ENCODE results near the gene KCNJ8.

GRCh38 chr12:21725731-21726130 lies 48.8 kb downstream of the KCNJ8 start:
- TF ChIP-seq NFRKB (IDR thresholded peaks at IDR 0.05) (no peak), ELF4 (IDR thresholded peaks at IDR 0.05) (no peak), ARNT (IDR thresholded peaks at IDR 0.05) (no peak), FOXK2 (IDR thresholded peaks at IDR 0.05) (no peak), FOXM1 (IDR thresholded peaks at IDR 0.05; ENCODE audit: borderline replicate concordance) (no peak), BHLHE40 (IDR thresholded peaks at IDR 0.05; ENCODE audit: borderline replicate concordance) (no peak), L3MBTL2 (conservative IDR thresholded peaks at IDR 0.05) (no peak), ZNF384 (IDR thresholded peaks at IDR 0.05) (no peak)
